Stimulated activated CD8-positive, alpha-beta memory T cell treated with anti-CD3 and anti-CD28 coated beads, Interleukin-7, amount 100 ng/mL, for 4 hours (primary cell): Measurements from ENCODE around the gene SLC12A6.

Experiments used
- DNase-seq, 2 donors: peaks; one replicate each; pipeline ENCODE4 v3.0.0-alpha.2; 2020; ENCODE audit warnings: low read depth in 2 of 2

The SLC12A6 gene

GRCh38 chr15:34330279-34330678 is 7.3 kb downstream of the SLC12A6 start:
- no peak for DNase-seq

DNA sequence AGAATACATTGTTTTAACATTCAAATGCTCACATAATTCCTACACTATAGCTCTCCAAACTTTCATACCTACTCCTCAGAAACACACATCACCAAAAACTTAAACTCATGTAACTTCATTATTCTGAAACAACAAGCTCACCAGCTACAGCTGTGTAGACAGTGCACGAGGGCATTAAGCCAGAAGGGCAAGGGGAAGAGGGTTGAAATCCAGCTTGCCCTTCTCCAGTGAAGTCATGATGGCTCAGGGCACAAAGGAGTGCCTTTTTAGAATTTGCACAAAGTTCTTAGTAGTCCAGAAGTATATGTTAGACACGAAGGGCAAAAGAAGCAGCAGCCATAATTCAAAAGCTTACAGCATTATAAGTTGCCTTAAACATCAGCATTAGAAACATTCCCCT is 8.6 kb downstream of the SLC12A6 start:
- no peak for DNase-seq

GRCh38 chr15:34327906-34328305 is 9.7 kb downstream of the SLC12A6 start:
- DNase-seq, result no peak

- DNase-seq, result no peak
Observed at GRCh38 chr15:34325368-34325767, 12.2 kb downstream of the SLC12A6 start.

DNA sequence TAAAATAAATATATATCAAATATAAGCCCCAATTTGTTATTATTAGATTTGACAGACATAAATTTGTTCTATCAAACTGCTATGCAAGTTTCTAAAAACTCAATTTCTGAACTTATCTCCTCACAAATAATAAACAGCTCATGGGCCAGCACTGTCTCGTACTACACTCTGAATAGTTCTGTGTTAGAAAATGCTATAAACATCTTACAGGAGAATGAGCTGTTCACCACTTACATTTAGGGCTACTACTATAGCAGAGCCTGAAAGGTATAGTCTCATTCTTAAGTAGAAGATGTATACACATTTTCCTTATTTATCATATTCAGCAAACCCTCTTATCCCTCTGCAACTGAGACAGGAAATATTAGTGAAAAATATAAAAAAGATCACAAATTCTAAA is 12.6 kb downstream of the SLC12A6 start:
- DNase-seq, result no peak

- DNase-seq, result no peak
Observed at GRCh38 chr15:34323217-34323616, 14.4 kb downstream of the SLC12A6 start.

DNA sequence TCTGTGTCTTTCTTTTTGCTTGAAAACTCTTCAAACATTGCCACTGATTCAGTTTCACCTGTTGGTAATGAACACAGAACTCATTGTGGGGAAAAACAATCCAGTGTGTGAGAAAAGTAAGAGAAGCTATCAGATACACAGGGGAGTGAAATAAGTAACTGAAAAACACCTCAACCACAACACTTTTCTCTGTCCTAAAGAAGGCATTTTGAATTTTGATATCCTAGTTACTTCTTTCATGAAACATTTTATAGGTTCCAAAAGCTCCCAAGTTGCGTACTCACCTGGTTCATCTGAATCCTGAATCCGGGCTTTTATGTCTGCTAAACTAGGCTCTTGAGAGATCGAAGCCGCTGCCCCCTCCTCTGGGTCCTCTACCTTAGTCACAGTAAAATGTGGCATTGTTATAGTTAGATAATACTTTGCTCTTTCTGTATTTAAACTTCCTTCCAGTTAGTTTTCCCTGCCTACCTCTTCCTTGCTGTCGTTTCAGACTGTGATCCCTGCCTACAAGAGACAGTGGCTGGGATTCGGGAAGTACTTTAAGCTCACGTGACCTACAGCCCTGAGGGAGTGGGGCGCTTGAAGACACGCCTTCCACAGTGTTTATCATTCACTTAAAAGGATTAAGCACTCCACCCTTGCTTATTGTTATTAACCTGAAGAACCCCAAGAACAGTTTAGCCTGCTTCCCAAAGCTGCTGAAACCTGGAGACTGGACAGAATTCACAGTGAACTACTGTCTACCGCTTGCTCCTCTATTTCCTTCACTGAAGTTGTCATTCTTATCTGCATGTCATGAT is 19.1 kb downstream of the SLC12A6 start:
- no peak for DNase-seq

DNA sequence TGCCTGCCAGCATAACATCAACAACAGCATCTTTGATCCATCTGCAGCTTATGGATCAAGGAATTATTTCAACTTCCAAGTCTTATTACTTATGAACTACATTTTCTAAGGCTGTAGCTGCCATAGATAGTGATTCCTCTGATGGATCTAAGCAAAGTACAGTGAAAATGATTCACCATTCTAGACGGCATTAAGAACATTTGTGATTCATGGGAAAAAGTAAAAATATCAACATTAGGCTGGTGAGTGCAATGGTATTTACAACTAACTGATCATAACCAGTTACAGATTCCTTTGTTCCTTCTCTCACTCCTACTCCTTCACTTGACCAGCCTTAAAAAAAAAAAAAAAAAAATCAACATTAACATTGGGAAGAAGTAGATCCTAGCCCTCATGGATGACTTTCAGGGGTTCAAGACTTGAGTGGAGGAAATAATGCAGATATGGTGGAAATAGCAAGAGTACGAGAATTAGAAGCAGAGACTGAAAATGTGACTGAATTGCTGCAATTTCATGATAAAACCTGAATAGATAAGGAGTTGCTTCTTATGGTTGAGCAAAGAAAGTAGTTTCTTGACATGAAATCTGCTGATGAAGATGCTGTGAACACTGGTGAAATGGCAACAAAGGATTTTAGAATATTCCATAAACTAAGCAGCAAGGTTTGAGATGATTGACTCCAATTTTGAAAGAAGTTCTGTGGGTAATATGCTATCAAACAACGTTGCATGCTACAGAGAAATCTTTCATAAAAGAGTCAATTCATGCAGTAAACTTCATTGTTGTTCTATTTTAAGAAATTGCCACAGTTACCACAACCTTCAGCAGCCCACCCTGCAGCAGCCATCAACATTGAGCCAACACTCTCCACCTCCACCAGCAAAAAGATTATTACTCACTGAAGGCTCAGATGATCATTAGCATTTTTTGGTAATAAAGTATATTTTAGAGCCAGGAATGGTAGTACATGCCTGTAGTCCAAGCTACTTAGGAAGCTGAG is 22.8 kb downstream of the SLC12A6 start:
- no peak for DNase-seq

DNA sequence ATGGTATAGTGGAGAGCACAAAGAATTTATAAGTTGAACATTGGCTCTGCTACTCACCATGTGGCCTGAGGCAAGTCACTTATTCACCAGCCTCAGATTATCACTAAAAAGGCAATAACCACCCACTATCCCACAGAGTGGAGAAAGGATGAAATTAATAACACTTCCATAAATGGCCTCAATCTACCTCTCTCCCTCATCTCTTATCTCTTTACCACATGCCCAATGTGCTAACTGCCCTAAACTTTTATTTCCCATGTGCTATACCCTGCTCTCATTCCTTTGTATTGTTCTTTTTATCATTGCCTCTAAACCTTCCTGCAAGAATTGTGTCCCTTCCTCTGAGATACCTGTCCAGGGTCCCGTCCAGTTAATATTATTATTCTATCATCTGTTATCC is 26.0 kb downstream of the SLC12A6 start:
- DNase-seq, result no peak

GRCh38 chr15:34304613-34305012 is 33.0 kb downstream of the SLC12A6 start:
- no peak for DNase-seq

GRCh38 chr15:34301058-34301457 is 36.5 kb downstream of the SLC12A6 start:
- DNase-seq, result no peak

- no peak for DNase-seq
Observed at GRCh38 chr15:34297059-34297458, 40.5 kb downstream of the SLC12A6 start.

- DNase-seq, result no peak
Observed at GRCh38 chr15:34292621-34293020, 45.0 kb downstream of the SLC12A6 start.

- DNase-seq, result no peak
Observed at GRCh38 chr15:34284937-34285336, 52.6 kb downstream of the SLC12A6 start.

DNA sequence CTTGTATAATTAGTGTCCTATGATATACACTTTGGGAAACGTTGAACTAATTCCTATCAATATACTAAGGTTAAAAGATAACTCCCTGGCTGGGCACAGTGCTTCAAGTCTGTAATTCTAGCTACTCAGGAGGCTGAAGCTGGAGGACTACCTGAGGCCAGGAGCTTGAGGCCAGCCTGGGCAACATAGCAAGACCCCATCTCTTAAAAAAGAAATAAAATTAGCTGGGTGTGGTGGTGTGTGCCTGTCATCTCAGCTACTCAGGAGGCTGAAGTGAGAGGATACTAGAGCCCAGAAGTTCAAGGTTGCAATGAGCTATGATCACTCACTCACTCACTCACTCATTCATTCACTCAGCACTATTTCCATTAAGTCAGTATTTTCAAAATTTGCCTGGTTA is 55.2 kb downstream of the SLC12A6 start:
- no peak for DNase-seq

DNA sequence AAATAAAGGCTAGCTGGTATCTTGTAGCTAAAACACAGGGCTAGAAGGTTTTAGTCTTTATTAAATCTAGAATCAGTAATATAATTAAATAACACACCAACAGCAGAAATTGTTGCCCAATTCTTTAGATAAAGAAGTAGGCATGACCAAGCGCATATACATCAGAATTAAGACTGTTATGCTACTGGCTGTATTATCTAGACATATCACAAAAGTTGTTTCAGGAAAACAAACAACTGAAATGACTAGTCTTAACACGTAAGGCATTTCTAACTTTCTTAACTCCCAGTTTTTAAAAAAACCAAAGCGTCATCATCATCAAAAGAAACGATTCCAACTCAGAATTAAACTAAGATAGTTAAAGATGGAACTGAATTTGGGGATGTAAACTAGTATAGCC is 57.4 kb downstream of the SLC12A6 start:
- no peak for DNase-seq

DNA sequence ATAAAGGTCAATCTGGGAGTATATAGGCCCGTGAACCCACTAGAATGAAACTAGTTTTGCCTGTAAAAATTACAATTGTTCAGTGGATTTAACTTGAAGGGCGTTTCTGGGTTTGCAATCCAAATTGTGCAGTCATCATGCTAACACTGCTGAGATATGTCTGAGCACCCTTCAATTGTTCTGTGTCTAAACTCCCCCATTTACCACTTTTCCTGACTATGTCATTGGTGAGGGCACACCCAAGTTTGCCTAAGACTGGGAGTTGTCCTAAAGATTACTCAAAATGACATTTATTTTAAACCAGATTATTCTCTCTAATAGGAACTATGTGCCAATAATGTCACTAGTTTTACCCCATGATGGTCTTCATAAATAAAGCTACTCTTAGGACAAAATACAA is 58.2 kb downstream of the SLC12A6 start:
- no peak for DNase-seq

- no peak for DNase-seq
Observed at GRCh38 chr15:34275721-34276120, 61.9 kb downstream of the SLC12A6 start.

GRCh38 chr15:34275154-34275553 is 62.4 kb downstream of the SLC12A6 start:
- DNase-seq, result no peak

GRCh38 chr15:34271493-34271892 is 66.1 kb downstream of the SLC12A6 start:
- no peak for DNase-seq

DNA sequence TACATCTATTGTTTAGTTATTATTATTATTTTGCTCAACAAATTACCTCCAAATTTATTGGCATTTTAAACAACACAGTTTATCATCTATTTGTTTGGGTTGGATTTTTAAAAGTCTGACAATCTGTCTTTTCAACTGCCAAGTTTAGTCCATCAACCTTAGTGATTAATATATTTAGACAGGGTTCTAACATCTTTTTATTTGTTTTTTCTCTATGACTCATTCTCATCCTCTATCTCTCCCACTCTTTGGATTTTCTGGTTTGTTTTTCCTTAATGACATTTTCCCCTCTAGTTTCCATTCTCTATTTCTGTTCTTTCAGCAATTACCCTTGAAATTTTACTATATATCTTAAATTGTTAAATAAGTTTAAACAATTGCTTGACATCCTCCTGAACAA is 70.8 kb downstream of the SLC12A6 start:
- DNase-seq, result no peak

- no peak for DNase-seq
Observed at GRCh38 chr15:34264076-34264475, 73.5 kb downstream of the SLC12A6 start.

DNA sequence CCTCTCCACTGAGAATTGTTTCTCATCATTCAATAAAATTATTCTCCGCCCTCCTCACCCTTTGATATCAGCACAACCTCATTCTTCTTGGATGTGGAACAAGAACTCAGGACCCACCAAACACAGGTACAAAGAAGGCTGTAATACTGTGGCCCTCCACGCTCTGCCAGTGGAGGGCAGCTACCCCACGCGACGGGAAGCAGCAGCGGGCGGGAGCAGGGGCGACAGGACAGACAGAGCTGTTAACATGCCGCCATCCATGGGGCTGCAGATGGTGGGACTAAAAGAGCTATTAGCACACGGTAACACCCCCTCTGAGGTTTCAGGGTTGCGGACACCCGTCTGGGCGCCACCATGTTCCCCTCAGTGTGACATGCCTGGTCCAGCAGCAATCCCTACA is 75.2 kb downstream of the SLC12A6 start:
- DNase-seq, result no peak
